ENCODE measurements around the gene EFR3B.

EFR3B gene

DNA sequence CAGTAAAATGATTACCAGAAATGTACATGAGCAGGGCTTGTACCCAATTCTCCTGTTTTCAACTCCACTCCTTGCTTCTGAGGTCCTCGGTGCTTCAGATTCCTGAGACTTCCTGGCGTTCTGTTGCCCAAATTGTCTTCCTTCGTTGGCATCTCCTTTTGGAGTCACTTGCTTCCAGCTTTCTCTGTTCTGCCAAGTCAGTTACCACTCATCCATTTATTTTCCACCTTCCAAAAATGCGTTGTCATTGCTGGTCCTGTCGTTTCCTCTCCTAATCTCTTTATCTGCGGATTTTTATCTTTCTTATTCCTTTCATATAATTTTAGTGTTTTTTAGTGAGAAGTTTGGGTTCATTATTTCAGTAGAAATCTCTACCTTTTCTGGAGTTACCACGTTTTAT lies 18.5 kb upstream of the EFR3B start:
- H2AFZ ChIP-seq (ENCODE audit: low read depth, low read length): no peak overlapping the region
- H3K36me3 ChIP-seq (ENCODE audit: insufficient read depth, low read length): no peaks in the 10 kb centered on the region
- H3K27me3 ChIP-seq (ENCODE audit: insufficient read depth, low read length): peaks cover 6% of the 10 kb centered on the region
- H3K9me3 ChIP-seq (ENCODE audit: low read length): no peaks in the 10 kb centered on the region
- H3K4me1 ChIP-seq (ENCODE audit: insufficient read depth, low read length): no peaks in the 10 kb centered on the region
- no peak overlapping the region for H3K4me3 ChIP-seq (ENCODE audit: low read length)

- H3K36me3 ChIP-seq (ENCODE audit: insufficient read depth, low read length): no peaks in the 10 kb centered on the region
- H3K4me1 ChIP-seq (ENCODE audit: insufficient read depth, low read length): no peaks in the 10 kb centered on the region
- no peaks in the 10 kb centered on the region for H3K9me3 ChIP-seq (ENCODE audit: low read length)
- no peak overlapping the region for H3K4me3 ChIP-seq (ENCODE audit: low read length)
- H3K27me3 ChIP-seq (ENCODE audit: insufficient read depth, low read length): peaks cover 6% of the 10 kb centered on the region
- H2AFZ ChIP-seq (ENCODE audit: low read depth, low read length): no peak overlapping the region
Measured at GRCh38 chr2:25025229-25026007, 16.5 kb upstream of the EFR3B start.

GRCh38 chr2:25026008-25026530 lies 15.8 kb upstream of the EFR3B start:
- Histone ChIP-seq H3K27me3 (ENCODE audit: insufficient read depth, low read length) (peaks cover 6% of the 10 kb centered on the region), H3K4me1 (ENCODE audit: insufficient read depth, low read length) (no peaks in the 10 kb centered on the region), H2AFZ (ENCODE audit: low read depth, low read length) (no peak overlapping the region), H3K36me3 (ENCODE audit: insufficient read depth, low read length) (no peaks in the 10 kb centered on the region), H3K4me3 (ENCODE audit: low read length) (no peak overlapping the region), H3K9me3 (ENCODE audit: low read length) (no peaks in the 10 kb centered on the region)

GRCh38 chr2:25029183-25029554 lies 12.7 kb upstream of the EFR3B start:
- H3K36me3 ChIP-seq (ENCODE audit: insufficient read depth, low read length): no peaks in the 10 kb centered on the region

DNA sequence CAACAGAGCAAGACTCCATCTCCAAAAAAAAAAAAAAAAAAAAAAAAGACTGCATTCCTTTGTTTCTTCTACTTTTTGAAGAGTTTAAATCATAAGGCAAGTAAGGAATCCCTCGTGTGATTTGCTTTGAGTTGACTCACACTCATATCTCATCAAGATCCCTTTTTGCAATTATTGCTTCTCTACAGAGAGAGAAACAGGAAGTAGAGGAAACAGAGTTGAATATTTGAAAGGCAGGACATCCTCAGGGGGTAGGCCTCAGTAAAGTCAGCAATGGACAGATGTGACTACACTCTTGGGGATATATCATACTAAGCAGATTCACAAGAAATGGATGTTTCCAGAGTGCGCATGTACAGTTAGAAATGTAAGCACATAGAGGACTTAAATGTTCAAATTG lies 11.2 kb upstream of the EFR3B start:
- Histone ChIP-seq H3K4me1 (ENCODE audit: insufficient read depth, low read length) (no peaks in the 10 kb centered on the region), H2AFZ (ENCODE audit: low read depth, low read length) (no peak overlapping the region), H3K36me3 (ENCODE audit: insufficient read depth, low read length) (no peaks in the 10 kb centered on the region), H3K27me3 (ENCODE audit: insufficient read depth, low read length) (peaks cover 18% of the 10 kb centered on the region), H3K9me3 (ENCODE audit: low read length) (peaks cover 9% of the 10 kb centered on the region), H3K4me3 (ENCODE audit: low read length) (no peak overlapping the region)

More at GRCh38 chr2:25029183-25029554, 12.7 kb upstream of the EFR3B start:
- Histone ChIP-seq H3K27me3 (ENCODE audit: insufficient read depth, low read length) (peaks cover 12% of the 10 kb centered on the region), H3K4me3 (ENCODE audit: low read length) (no peak overlapping the region), H3K9me3 (ENCODE audit: low read length) (peaks cover 5% of the 10 kb centered on the region), H3K4me1 (ENCODE audit: insufficient read depth, low read length) (no peaks in the 10 kb centered on the region), H2AFZ (ENCODE audit: low read depth, low read length) (no peak overlapping the region)

DNA sequence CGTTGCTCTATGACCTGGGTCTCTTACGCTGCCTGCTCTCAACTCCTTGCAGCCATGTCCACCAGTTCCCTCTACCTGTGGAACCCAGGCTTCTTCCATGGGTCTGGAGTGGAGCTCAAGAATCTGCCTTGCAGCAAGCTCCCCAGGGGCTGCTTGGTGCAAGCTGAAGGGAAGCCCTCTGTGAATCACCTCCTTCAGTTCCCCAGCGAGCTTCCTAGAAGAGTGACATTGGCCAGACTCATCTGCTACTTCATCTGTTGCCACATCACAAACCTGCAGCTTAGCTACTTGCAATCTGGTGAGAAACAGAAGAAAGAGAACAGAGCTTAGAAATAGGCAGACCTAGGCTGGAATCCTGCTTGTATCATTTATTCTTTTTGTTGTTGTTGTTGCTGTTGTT lies 9.8 kb upstream of the EFR3B start:
- Histone ChIP-seq H3K27me3 (ENCODE audit: insufficient read depth, low read length) (peaks cover 32% of the 10 kb centered on the region), H3K36me3 (ENCODE audit: insufficient read depth, low read length) (no peaks in the 10 kb centered on the region), H2AFZ (ENCODE audit: low read depth, low read length) (no peak overlapping the region), H3K9me3 (ENCODE audit: low read length) (peaks cover 9% of the 10 kb centered on the region), H3K4me1 (ENCODE audit: insufficient read depth, low read length) (no peaks in the 10 kb centered on the region), H3K4me3 (ENCODE audit: low read length) (no peak overlapping the region)

- no peak overlapping the region for H2AFZ ChIP-seq (ENCODE audit: low read depth, low read length)
Measured at GRCh38 chr2:25032901-25033300, 9.0 kb upstream of the EFR3B start.

DNA sequence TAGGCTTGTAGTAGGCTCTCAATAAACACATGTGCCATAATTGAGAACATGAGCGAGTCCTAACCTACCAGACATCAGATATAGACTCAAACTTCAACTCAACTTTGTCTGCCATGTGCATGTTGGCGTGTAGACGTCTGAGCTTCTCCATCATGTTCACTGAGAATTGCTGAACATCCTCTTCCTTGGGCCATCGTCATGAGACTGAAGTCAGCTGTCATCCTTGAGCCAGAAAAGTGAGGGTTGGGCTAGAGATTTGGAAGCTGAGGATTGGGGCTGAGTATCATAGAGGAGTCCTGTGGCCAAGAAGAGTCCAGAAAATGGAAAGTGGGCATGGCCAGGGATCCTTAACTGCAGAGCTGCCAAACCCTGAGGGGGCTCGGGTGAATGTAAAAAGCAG lies 7.8 kb upstream of the EFR3B start:
- Histone ChIP-seq H3K9me3 (ENCODE audit: low read length) (peaks cover 9% of the 10 kb centered on the region), H3K27me3 (ENCODE audit: insufficient read depth, low read length) (peaks cover 38% of the 10 kb centered on the region), H3K4me3 (ENCODE audit: low read length) (no peak overlapping the region), H2AFZ (ENCODE audit: low read depth, low read length) (no peak overlapping the region), H3K4me1 (ENCODE audit: insufficient read depth, low read length) (no peaks in the 10 kb centered on the region), H3K36me3 (ENCODE audit: insufficient read depth, low read length) (no peaks in the 10 kb centered on the region)

More at GRCh38 chr2:25032901-25033300, 9.0 kb upstream of the EFR3B start:
- Histone ChIP-seq H3K36me3 (ENCODE audit: insufficient read depth, low read length) (no peaks in the 10 kb centered on the region), H3K9me3 (ENCODE audit: low read length) (peaks cover 9% of the 10 kb centered on the region), H3K27me3 (ENCODE audit: insufficient read depth, low read length) (peaks cover 37% of the 10 kb centered on the region), H3K4me3 (ENCODE audit: low read length) (no peak overlapping the region), H3K4me1 (ENCODE audit: insufficient read depth, low read length) (no peaks in the 10 kb centered on the region)

GRCh38 chr2:25035537-25036220 lies 6.2 kb upstream of the EFR3B start:
- Histone ChIP-seq H3K4me3 (ENCODE audit: low read length) (no peak overlapping the region), H3K4me1 (ENCODE audit: insufficient read depth, low read length) (no peaks in the 10 kb centered on the region), H3K36me3 (ENCODE audit: insufficient read depth, low read length) (no peaks in the 10 kb centered on the region), H2AFZ (ENCODE audit: low read depth, low read length) (no peak overlapping the region), H3K9me3 (ENCODE audit: low read length) (peaks cover 9% of the 10 kb centered on the region), H3K27me3 (ENCODE audit: insufficient read depth, low read length) (peaks cover 47% of the 10 kb centered on the region)

- Histone ChIP-seq H3K36me3 (ENCODE audit: insufficient read depth, low read length) (no peaks in the 10 kb centered on the region), H3K4me3 (ENCODE audit: low read length) (no peak overlapping the region), H3K4me1 (ENCODE audit: insufficient read depth, low read length) (peaks cover under 1% of the 10 kb centered on the region), H2AFZ (ENCODE audit: low read depth, low read length) (no peak overlapping the region), H3K9me3 (ENCODE audit: low read length) (peaks cover 9% of the 10 kb centered on the region), H3K27me3 (ENCODE audit: insufficient read depth, low read length) (peaks cover 47% of the 10 kb centered on the region)
Measured at GRCh38 chr2:25036221-25036559, 5.7 kb upstream of the EFR3B start.

DNA sequence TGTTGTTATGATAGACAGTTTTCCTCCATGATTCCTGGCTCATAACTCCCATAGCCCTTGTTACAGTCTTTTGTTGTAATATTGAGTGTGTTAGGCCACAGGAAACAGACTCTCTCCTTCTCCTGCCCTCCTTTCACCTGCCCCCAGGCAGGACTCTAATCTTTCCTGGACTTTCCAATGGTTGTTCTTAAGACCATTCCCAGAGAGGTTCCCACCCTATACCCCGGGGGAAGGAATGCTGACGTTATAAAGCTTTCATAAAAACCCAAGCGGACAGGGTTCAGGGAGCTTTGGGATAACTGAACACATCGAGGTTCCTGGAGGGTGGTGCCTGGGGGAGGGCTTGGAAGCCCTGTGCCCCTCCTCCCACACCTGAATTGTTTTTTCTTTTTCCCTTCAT lies 2.8 kb upstream of the EFR3B start:
- H3K27me3 ChIP-seq (ENCODE audit: insufficient read depth, low read length): peaks cover 40% of the 10 kb centered on the region
- H2AFZ ChIP-seq (ENCODE audit: low read depth, low read length): no peak overlapping the region
- peaks cover 18% of the 10 kb centered on the region for H3K4me1 ChIP-seq (ENCODE audit: insufficient read depth, low read length)
- peaks cover 4% of the 10 kb centered on the region for H3K9me3 ChIP-seq (ENCODE audit: low read length)
- H3K36me3 ChIP-seq (ENCODE audit: insufficient read depth, low read length): no peaks in the 10 kb centered on the region
- H3K4me3 ChIP-seq (ENCODE audit: low read length): no peak overlapping the region

DNA sequence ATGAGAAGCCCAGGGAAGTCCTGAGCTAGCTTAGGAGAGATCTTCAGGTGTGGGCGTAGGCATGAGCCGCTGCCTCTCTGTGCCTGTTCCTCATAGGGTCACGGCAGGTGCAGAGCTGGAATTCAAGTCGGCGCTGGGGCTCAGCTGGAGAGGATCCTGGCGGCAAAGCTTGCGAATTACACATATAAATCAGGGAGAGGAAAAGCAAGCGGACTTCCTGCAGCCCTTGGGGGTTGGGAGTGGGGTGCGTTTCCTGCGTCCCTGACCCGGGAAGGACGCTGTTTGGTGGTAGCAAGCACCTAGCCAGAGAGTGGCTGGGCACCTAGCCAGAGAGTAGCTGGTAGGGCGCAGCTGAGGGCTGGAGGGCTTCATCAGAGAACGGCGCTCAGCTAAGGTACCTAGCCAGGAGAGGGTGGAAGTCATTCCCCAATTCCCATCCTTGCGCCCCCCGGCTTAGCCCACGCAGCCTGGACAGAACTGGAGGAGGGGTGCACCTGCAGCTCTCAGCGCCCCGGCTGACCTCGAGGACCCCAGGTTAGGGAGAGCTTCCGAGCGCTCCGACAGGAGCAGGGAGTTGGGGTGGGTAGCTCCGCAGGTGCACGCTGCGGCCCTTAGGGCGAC lies 459 bp upstream of the EFR3B start:
- H3K4me3 ChIP-seq (ENCODE audit: low read length): peak overlapping the region; percentile 52
- peaks cover 18% of the 10 kb centered on the region for H3K4me1 ChIP-seq (ENCODE audit: insufficient read depth, low read length)
- peak overlapping the region; percentile 58 for H2AFZ ChIP-seq (ENCODE audit: low read depth, low read length)
- no peaks in the 10 kb centered on the region for H3K36me3 ChIP-seq (ENCODE audit: insufficient read depth, low read length)
- H3K9me3 ChIP-seq (ENCODE audit: low read length): no peaks in the 10 kb centered on the region
- H3K27me3 ChIP-seq (ENCODE audit: insufficient read depth, low read length): peaks cover 22% of the 10 kb centered on the region

All from neuron (in vitro differentiated cells).